ENCODE measurements around the gene LTF. TPM values are rescaled to one million over a fixed set of nuclear protein-coding genes. Genes with fewer than 3 reads are reported as not detected.

LTF gene
- total and polyA plus RNA-seq, 2 donors (not counting 1 experiment from before 2014, with no cell fraction given) = 0.22 TPM; not detected in 1

DNA sequence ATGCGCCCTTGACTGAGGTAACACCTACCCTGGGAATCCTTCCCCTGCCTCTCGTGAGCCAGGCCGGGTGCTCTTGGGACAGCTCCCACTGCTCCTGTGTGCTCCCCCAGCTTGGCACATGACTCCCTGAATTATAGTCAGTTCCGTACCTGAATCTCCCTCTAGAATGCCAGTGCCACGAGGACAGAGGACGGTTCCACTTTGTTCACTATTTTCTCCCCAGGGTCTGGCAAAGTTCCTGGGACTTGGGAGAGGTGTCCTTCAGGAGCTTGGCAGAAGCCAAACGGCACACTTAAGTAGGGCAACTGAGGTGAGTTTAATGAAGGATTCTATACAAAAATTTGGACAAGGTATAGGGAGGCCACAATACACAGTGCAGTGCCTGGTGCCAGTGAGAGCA lies 67.6 kb downstream of the LTF start:
- no peak overlapping the region for H3K27ac Mint-ChIP-seq
- H3K4me2 ChIP-seq (replicated peaks; ENCODE audit: low read depth, low read length, poor library complexity, severe bottlenecking) = no peak overlapping the region
- H3K27ac ChIP-seq (ENCODE audit: low read length in 2 of 2) = no peak overlapping the region
- POLR2A ChIA-PET = no interaction called here
- intact Hi-C loops (cut with micrococcal nuclease) = no loop called here
- H3K4me3 ChIP-seq (ENCODE audit: control extremely low read depth in 1 of 5, extremely low read depth in 1 of 5, insufficient read depth in 1 of 5, low read depth in 2 of 5, low read length in 4 of 5) = no peak overlapping the region
- H3K4me1 Mint-ChIP-seq = peaks cover 24% of the 10 kb centered on the region
- H3K27me3 Mint-ChIP-seq = no peaks in the 10 kb centered on the region
- H3K4me1 ChIP-seq (ENCODE audit: control insufficient read depth in 2 of 2, insufficient read depth in 2 of 2, low read length in 2 of 2) = peaks cover 10 to 16% of the 10 kb centered on the region in 2 donors
- H3K9me3 Mint-ChIP-seq (ENCODE audit: insufficient read depth) = no peaks in the 10 kb centered on the region
- H3K9ac ChIP-seq (ENCODE audit: low read length) = no peak overlapping the region
- H3K36me3 ChIP-seq (replicated peaks in 1 of 2; ENCODE audit: control extremely low read depth in 1 of 2, control insufficient read depth in 1 of 2, extremely low read depth in 1 of 2, insufficient read depth in 2 of 2, low read length in 1 of 2) = no peaks in the 10 kb centered on the region
- no peak for DNase-seq
- H3K9me3 ChIP-seq (ENCODE audit: control extremely low read depth in 1 of 3, control insufficient read depth in 2 of 3, insufficient read depth in 1 of 3, low read length in 2 of 3) = no peaks in the 10 kb centered on the region
- no peak for ATAC-seq (ENCODE audit: low read depth)
- no peaks in the 10 kb centered on the region for H3K27me3 ChIP-seq (replicated peaks in 1 of 4; ENCODE audit: control extremely low read depth in 1 of 4, control insufficient read depth in 3 of 4, insufficient read depth in 4 of 4, low read length in 3 of 4)
- no peak overlapping the region for H2AFZ ChIP-seq (ENCODE audit: insufficient read depth, low read depth, low read length, poor library complexity, severe bottlenecking)
- no peak overlapping the region for H3K4me3 Mint-ChIP-seq
- WGBS (ENCODE audit: insufficient coverage) = 95% methylated on average over 5 of the region's 7 CpGs
- TF ChIP-seq, protein P1, sequence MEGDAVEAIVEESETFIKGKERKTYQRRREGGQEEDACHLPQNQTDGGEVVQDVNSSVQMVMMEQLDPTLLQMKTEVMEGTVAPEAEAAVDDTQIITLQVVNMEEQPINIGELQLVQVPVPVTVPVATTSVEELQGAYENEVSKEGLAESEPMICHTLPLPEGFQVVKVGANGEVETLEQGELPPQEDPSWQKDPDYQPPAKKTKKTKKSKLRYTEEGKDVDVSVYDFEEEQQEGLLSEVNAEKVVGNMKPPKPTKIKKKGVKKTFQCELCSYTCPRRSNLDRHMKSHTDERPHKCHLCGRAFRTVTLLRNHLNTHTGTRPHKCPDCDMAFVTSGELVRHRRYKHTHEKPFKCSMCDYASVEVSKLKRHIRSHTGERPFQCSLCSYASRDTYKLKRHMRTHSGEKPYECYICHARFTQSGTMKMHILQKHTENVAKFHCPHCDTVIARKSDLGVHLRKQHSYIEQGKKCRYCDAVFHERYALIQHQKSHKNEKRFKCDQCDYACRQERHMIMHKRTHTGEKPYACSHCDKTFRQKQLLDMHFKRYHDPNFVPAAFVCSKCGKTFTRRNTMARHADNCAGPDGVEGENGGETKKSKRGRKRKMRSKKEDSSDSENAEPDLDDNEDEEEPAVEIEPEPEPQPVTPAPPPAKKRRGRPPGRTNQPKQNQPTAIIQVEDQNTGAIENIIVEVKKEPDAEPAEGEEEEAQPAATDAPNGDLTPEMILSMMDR (IDR thresholded peaks at IDR 0.05) = no peak
- TF ChIP-seq EZH2 (IDR thresholded peaks at IDR 0.05; ENCODE audit: borderline replicate concordance, insufficient read depth, low read depth, low read length, poor library complexity, severe bottlenecking) = no peak
- CTCF ChIA-PET = no interaction called here
- no peaks in the 10 kb centered on the region for H3K79me2 ChIP-seq (ENCODE audit: control insufficient read depth, insufficient read depth, low read length)
- no peaks in the 10 kb centered on the region for H4K20me1 ChIP-seq (ENCODE audit: control insufficient read depth, insufficient read depth, low read length, poor library complexity, severe bottlenecking)

DNA sequence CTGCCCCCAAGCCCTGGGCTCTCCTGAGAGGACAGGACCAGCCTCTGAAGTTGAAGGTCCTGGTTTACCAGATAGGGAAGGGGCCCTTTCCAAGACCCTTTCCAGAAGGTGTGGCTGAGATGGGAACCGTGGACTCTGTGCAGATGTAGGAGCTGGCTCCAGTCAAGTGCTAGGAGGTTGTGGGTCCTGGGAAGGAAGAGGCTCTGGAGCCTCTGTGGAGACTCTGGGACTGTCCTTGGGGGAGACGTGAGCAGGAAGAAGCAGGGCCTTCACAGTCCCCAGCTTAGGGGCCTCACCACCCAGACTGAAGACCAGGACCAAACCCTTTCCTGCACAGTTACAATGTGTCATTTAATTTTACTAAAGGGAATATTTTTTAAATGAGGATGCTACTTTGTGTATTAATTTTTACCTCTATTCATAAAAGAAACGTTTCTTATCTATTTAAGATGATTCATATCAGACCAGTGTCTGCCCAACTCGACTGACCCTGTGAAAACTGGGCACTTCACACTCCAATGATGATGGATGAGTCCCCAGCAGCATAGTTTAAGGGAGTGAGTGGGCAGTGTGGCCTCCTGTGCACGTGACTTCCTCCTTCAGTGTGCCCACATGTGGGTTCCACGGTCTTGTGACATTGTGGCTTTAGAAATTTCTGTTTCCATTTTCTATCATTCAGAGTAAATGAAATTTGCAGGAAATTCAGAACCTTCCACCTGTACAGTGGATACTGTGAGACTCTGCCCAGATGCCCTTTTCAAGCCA lies 68.8 kb downstream of the LTF start:
- Histone ChIP-seq H3K79me2 (ENCODE audit: control insufficient read depth, insufficient read depth, low read length) (no peaks in the 10 kb centered on the region), H3K4me2 (replicated peaks; ENCODE audit: low read depth, low read length, poor library complexity, severe bottlenecking) (peak overlapping the region; percentile 39), H3K36me3 (replicated peaks in 1 of 2; ENCODE audit: control extremely low read depth in 1 of 2, control insufficient read depth in 1 of 2, extremely low read depth in 1 of 2, insufficient read depth in 2 of 2, low read length in 1 of 2) (no peaks in the 10 kb centered on the region), H3K9ac (ENCODE audit: low read length) (no peak overlapping the region), H3K4me3 (ENCODE audit: control extremely low read depth in 1 of 5, extremely low read depth in 1 of 5, insufficient read depth in 1 of 5, low read depth in 2 of 5, low read length in 4 of 5) (no peak overlapping the region), H4K20me1 (ENCODE audit: control insufficient read depth, insufficient read depth, low read length, poor library complexity, severe bottlenecking) (no peaks in the 10 kb centered on the region), H3K9me3 (ENCODE audit: control extremely low read depth in 1 of 3, control insufficient read depth in 2 of 3, insufficient read depth in 1 of 3, low read length in 2 of 3) (no peaks in the 10 kb centered on the region), H3K4me1 (ENCODE audit: control insufficient read depth in 2 of 2, insufficient read depth in 2 of 2, low read length in 2 of 2) (peaks cover 10 to 16% of the 10 kb centered on the region in 2 donors), H3K27me3 (replicated peaks in 1 of 4; ENCODE audit: control extremely low read depth in 1 of 4, control insufficient read depth in 3 of 4, insufficient read depth in 4 of 4, low read length in 3 of 4) (no peaks in the 10 kb centered on the region), H2AFZ (ENCODE audit: insufficient read depth, low read depth, low read length, poor library complexity, severe bottlenecking) (no peak overlapping the region), H3K27ac (ENCODE audit: low read length in 2 of 2) (no peak overlapping the region)
- no peaks in the 10 kb centered on the region for H3K27me3 Mint-ChIP-seq
- peaks cover 24% of the 10 kb centered on the region for H3K4me1 Mint-ChIP-seq
- 25% methylated on average over 4 of the region's 6 CpGs for WGBS (ENCODE audit: insufficient coverage)
- ATAC-seq (ENCODE audit: low read depth) (no peak), DNase-seq (no peak)
- TF ChIP-seq, protein P1 (IDR thresholded peaks at IDR 0.05) = no peak
- TF ChIP-seq EZH2 (IDR thresholded peaks at IDR 0.05; ENCODE audit: borderline replicate concordance, insufficient read depth, low read depth, low read length, poor library complexity, severe bottlenecking) = no peak
- peak overlapping the region; percentile 12 for H3K27ac Mint-ChIP-seq
- CTCF ChIA-PET = no interaction called here
- no peaks in the 10 kb centered on the region for H3K9me3 Mint-ChIP-seq (ENCODE audit: insufficient read depth)
- no peak overlapping the region for H3K4me3 Mint-ChIP-seq
- POLR2A ChIA-PET = no interaction called here
- intact Hi-C loops (cut with micrococcal nuclease) = no loop called here
